Measurements from ENCODE around the gene RBMS2. TPM values are rescaled to one million over a fixed set of nuclear protein-coding genes. Genes with fewer than 3 reads are reported as not detected.

Gene RBMS2
- total and polyA plus RNA-seq, 9 donors: 13.0 to 29.3 (median 19.3) TPM

DNA sequence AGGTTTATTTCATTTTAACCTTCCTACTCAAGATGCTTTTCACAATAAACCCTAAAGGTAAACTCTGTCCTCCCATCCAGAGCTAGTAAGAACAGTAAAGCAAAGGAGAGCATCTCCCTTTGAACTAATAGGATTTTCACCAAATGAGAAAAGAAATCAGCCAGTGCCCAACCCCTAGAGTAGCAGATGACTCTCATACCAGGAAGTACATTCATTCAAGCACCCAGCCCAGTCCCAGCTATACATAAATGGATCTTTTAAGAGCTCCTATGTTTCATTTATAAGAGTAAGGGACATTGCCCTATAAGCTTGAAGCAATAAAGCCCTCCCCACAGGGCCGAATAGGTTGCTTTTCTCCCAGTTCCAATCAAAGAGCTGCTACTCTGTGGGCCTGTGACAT, 100.9 kb downstream of the RBMS2 start:
- Histone ChIP-seq H3K27ac (ENCODE audit: low read length) (no peak overlapping the region), H3K4me3 (ENCODE audit: low read length) (no peak overlapping the region), H3K4me1 (ENCODE audit: control insufficient read depth, insufficient read depth, low read length) (peaks cover 2% of the 10 kb centered on the region), H3K36me3 (ENCODE audit: control insufficient read depth, insufficient read depth, low read length) (peaks cover 28% of the 10 kb centered on the region), H3K9me3 (replicated peaks; ENCODE audit: control insufficient read depth, low read depth, low read length) (no peaks in the 10 kb centered on the region), H3K27me3 (ENCODE audit: control insufficient read depth, insufficient read depth, low read length) (no peaks in the 10 kb centered on the region)
- no peak for DNase-seq
- no CpG with 5 or more reads among the region's 1 CpG for WGBS (ENCODE audit: insufficient coverage)

GRCh38 chr12:56626701-56627100, 105.1 kb downstream of the RBMS2 start:
- Histone ChIP-seq H3K27me3 (ENCODE audit: control insufficient read depth, insufficient read depth, low read length) (no peaks in the 10 kb centered on the region), H3K36me3 (ENCODE audit: control insufficient read depth, insufficient read depth, low read length) (peaks cover 18% of the 10 kb centered on the region), H3K27ac (ENCODE audit: low read length) (no peak overlapping the region), H3K9me3 (replicated peaks; ENCODE audit: control insufficient read depth, low read depth, low read length) (no peaks in the 10 kb centered on the region), H3K4me3 (ENCODE audit: low read length) (no peak overlapping the region), H3K4me1 (ENCODE audit: control insufficient read depth, insufficient read depth, low read length) (peaks cover 19% of the 10 kb centered on the region)
- DNase-seq: no peak

DNA sequence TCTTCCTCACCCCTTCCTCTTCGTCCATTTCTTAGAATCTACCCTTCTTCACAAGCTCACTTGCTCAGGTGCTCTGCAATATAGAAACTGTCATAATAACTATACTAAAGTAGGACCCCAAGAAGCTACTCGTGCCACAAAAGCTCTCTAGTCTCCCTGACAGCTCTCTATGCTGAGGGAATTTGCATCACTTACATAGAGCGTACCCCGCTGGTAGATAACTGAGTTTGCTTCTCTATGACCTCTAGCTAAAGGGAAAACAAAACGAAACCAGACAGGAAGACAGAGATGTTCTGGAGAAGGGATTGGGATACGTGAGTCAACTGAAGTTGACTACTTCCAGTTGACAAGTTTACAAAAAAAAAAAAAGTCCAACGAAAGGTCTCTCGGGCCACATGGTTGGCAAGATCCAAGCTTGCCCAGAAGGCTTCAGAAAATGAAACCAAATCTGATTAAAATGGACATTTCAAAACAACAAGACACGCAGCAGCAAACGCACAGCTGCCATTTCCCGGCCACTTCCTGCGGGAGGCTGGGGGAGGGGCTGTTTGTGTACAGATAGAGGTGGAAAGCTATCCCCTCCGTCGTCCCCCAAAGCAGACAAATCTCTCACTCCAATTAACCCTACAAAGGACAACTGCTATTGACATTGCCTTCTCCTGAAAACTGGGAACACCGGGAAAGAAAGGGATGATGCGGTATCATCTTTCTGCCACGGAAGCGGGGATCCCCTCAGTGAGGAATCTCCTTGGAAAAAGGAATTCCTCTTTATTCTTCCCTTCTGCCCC, 107.2 kb downstream of the RBMS2 start:
- Histone ChIP-seq H3K4me1 (ENCODE audit: control insufficient read depth, insufficient read depth, low read length) (peaks cover 40% of the 10 kb centered on the region), H3K9me3 (replicated peaks; ENCODE audit: control insufficient read depth, low read depth, low read length) (no peaks in the 10 kb centered on the region), H3K36me3 (ENCODE audit: control insufficient read depth, insufficient read depth, low read length) (peaks cover 10% of the 10 kb centered on the region), H3K27me3 (ENCODE audit: control insufficient read depth, insufficient read depth, low read length) (no peaks in the 10 kb centered on the region), H3K4me3 (ENCODE audit: low read length) (peak overlapping the region; percentile 92), H3K27ac (ENCODE audit: low read length) (peak overlapping the region; percentile 97)
- peak; percentile 85 for DNase-seq
- 0% methylated on average over 1 of the region's 18 CpGs for WGBS (ENCODE audit: insufficient coverage)

- WGBS (ENCODE audit: insufficient coverage): under 1% methylated on average over 35 of the region's 46 CpGs
- Histone ChIP-seq H3K4me3 (ENCODE audit: low read length) (peak overlapping the region; percentile 92), H3K36me3 (ENCODE audit: control insufficient read depth, insufficient read depth, low read length) (peaks cover 9% of the 10 kb centered on the region), H3K27me3 (ENCODE audit: control insufficient read depth, insufficient read depth, low read length) (no peaks in the 10 kb centered on the region), H3K9me3 (replicated peaks; ENCODE audit: control insufficient read depth, low read depth, low read length) (no peaks in the 10 kb centered on the region), H3K27ac (ENCODE audit: low read length) (peak overlapping the region; percentile 97), H3K4me1 (ENCODE audit: control insufficient read depth, insufficient read depth, low read length) (peaks cover 48% of the 10 kb centered on the region)
- peak; percentile 48 for DNase-seq
Observed at GRCh38 chr12:56629459-56630179, 108.0 kb downstream of the RBMS2 start.

- peak; percentile 96 for DNase-seq
- Histone ChIP-seq H3K36me3 (ENCODE audit: control insufficient read depth, insufficient read depth, low read length) (peaks cover 9% of the 10 kb centered on the region), H3K27ac (ENCODE audit: low read length) (peak within 1 kb of the TSS; percentile 97), H3K9me3 (replicated peaks; ENCODE audit: control insufficient read depth, low read depth, low read length) (no peaks in the 10 kb centered on the region), H3K4me1 (ENCODE audit: control insufficient read depth, insufficient read depth, low read length) (peaks cover 51% of the 10 kb centered on the region), H3K4me3 (ENCODE audit: low read length) (peak within 1 kb of the TSS; percentile 92), H3K27me3 (ENCODE audit: control insufficient read depth, insufficient read depth, low read length) (no peaks in the 10 kb centered on the region)
- WGBS (ENCODE audit: insufficient coverage): under 1% methylated on average over 20 of the region's 31 CpGs
Observed at GRCh38 chr12:56630180-56630632, 108.6 kb downstream of the RBMS2 start, which contains the start of gene BAZ2A. BAZ2A (minus strand) TSS chr12:56630326; CDS start chr12:56617530, 12,796 bp downstream.

- Histone ChIP-seq H3K27me3 (ENCODE audit: control insufficient read depth, insufficient read depth, low read length) (no peaks in the 10 kb centered on the region), H3K36me3 (ENCODE audit: control insufficient read depth, insufficient read depth, low read length) (peaks cover under 1% of the 10 kb centered on the region), H3K4me3 (ENCODE audit: low read length) (no peak overlapping the region), H3K27ac (ENCODE audit: low read length) (no peak overlapping the region), H3K4me1 (ENCODE audit: control insufficient read depth, insufficient read depth, low read length) (peaks cover 66% of the 10 kb centered on the region), H3K9me3 (replicated peaks; ENCODE audit: control insufficient read depth, low read depth, low read length) (no peaks in the 10 kb centered on the region)
- no CpG with 5 or more reads among the region's 13 CpGs for WGBS (ENCODE audit: insufficient coverage)
- peak; percentile 57 for DNase-seq
Observed at GRCh38 chr12:56631790-56632700, 110.4 kb downstream of the RBMS2 start.

DNA sequence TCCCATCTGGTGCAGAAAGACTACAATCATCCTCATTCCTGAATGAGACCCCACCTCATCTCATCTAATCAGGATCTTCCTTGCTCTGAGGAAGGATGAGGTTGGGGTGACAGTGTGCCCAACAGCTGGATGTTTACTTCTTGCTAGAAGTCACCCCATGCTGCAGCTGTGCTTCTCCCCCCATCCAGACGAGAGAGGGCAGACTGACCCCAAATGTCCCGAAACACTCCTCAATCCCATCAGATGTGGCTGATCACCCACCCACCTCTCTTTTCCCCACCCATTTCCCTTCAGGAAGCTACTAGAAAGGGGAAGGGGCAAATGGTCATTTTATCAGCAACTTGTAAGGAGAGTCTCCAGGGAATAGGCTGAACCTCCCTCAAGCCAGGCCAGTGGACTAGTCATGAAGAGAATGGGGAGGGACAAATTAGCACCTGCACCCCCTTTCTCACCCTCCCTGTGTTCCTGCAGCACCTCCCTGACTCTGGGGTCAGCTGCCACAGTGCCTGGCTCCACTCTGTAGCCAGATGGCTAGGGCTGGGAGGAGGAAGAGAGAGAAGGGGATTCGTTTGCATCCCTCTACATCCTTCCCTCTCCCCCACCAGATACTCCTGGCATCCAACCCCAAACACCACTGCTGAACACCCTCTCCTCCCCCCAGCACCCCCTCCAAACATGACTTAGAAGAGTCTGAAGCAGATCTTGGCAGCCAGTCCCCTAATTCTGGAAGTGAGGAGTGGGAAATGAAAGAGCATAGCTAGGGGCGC, 111.3 kb downstream of the RBMS2 start:
- DNase-seq: peak; percentile 35
- WGBS (ENCODE audit: insufficient coverage): no CpG with 5 or more reads among the region's 4 CpGs
- Histone ChIP-seq H3K4me3 (ENCODE audit: low read length) (no peak overlapping the region), H3K9me3 (replicated peaks; ENCODE audit: control insufficient read depth, low read depth, low read length) (no peaks in the 10 kb centered on the region), H3K27ac (ENCODE audit: low read length) (peak overlapping the region; percentile 23), H3K27me3 (ENCODE audit: control insufficient read depth, insufficient read depth, low read length) (no peaks in the 10 kb centered on the region), H3K4me1 (ENCODE audit: control insufficient read depth, insufficient read depth, low read length) (peaks cover 66% of the 10 kb centered on the region), H3K36me3 (ENCODE audit: control insufficient read depth, insufficient read depth, low read length) (peaks cover 4% of the 10 kb centered on the region)

DNA sequence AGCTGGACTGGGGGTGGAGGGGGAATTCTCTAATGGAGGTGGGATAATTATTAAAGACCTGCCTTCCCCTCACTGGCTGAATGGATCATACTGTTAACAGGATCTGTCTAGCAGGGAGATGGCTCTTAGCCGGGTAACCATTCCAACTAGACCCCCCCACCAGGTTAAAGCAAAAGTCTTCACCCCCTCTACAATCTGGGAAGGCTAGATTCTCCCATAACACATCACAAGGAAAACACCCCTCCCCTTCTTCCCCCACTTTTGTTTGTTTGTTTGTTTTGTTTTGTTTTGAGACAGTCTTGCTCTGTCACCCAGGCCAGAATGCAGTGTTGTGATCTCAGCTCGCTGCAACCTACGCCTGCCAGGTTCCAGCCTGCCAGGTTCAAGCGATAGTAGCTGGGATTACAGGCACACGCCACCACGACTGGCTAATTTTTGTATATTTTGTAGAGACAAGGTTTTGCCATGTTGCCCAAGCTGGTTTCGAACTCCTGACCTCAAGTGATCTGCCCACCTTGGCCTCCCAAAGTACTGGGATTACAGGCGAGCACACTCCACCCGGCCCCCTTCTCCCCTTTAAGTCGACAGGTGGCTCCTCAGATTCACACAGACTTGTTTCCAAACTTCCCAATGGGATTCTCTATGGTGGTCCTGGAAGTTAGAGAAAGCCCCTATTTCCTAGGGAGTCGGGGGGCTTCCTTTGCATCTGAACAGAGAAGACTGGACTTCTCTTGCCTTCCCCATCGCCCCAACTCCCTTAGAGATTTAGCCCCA, 112.0 kb downstream of the RBMS2 start:
- Histone ChIP-seq H3K27ac (ENCODE audit: low read length) (peak overlapping the region; percentile 23), H3K36me3 (ENCODE audit: control insufficient read depth, insufficient read depth, low read length) (peaks cover 11% of the 10 kb centered on the region), H3K9me3 (replicated peaks; ENCODE audit: control insufficient read depth, low read depth, low read length) (no peaks in the 10 kb centered on the region), H3K4me3 (ENCODE audit: low read length) (peak overlapping the region; percentile 85), H3K27me3 (ENCODE audit: control insufficient read depth, insufficient read depth, low read length) (no peaks in the 10 kb centered on the region), H3K4me1 (ENCODE audit: control insufficient read depth, insufficient read depth, low read length) (peaks cover 61% of the 10 kb centered on the region)
- peak; percentile 16 for DNase-seq
- 67% methylated on average over 1 of the region's 12 CpGs for WGBS (ENCODE audit: insufficient coverage)

Data from muscle of leg (tissue), 11 donors.